B cell (primary cell): ENCODE data around the gene ITPR3.

Source experiments
- CTCF ChIP-seq: fragments of 200-600 bp; IDR thresholded peaks from one replicate; pipeline ENCODE4 v1.8.0; 2022; ENCODE audit warnings: antibody characterized with exemption, mild to moderate bottlenecking
- EZH2 ChIP-seq: IDR thresholded peaks from 2 replicates; pipeline ENCODE4 v1.6.1; 2012; ENCODE audit warnings: borderline replicate concordance, low read depth, mild to moderate bottlenecking, moderate library complexity, low read length; ENCODE audit not compliant: insufficient read depth, poor library complexity, severe bottlenecking

- TF ChIP-seq CTCF, result no peak
- no peak for TF ChIP-seq EZH2
Observed at GRCh38 chr6:33678233-33678931, 57.3 kb downstream of the ITPR3 start.
